Lower leg skin (tissue), 4 donors: ENCODE results near the gene RSPO4. TPM values are rescaled to one million over a fixed set of nuclear protein-coding genes. Genes with fewer than 3 reads are reported as not detected.
"Not testable (repeated sequence)": the region's sequence is repeated elsewhere in the genome, so short reads cannot be mapped to it uniquely, and the experiment has no call there.

Experiments used
- DNase-seq, 2 donors: peaks; one replicate each; pipeline ENCODE4 v3.0.0-alpha.2; 2019; ENCODE audit warnings: low spot score in 2 of 2
- H3K4me3 ChIP-seq: fragments of 200-600 bp; sonication (generic); 2 replicates; pipeline ENCODE4 v1.5.1; 2017; ENCODE audit warnings: mild to moderate bottlenecking, low read depth; ENCODE audit not compliant: poor library complexity, severe bottlenecking
- POLR2A ChIP-seq, 2 donors: fragments of 450-650 bp; IDR thresholded peaks; one replicate each; pipeline ENCODE4 v1.6.1; 2016 to 2017; ENCODE audit warnings: antibody characterized with exemption in 2 of 2, mild to moderate bottlenecking in 1 of 2, moderate library complexity in 1 of 2
- WGBS, 2 donors: methylation state at CpG; one replicate each; pipeline ENCODE4 v1.1.5; 2018; 5-methylcytosine and 5-hydroxymethylcytosine counted together
- intact Hi-C: fragments of 100-400 bp; cut with DNase I; formaldehyde crosslinking; loops from one replicate; pipeline ENCODE4 v1.15.0; 2023; ENCODE audit warnings: low total_unique reads
- total RNA-seq, 4 donors: library from RNA; depleted of rRNA; stranded (reverse); fragments of >200 nt; gene quantifications; one replicate each; pipeline ENCODE4 v1.1.0, GENCODE V29; 2016
- TF ChIP-seq, protein P1 (sequence below), 3 donors: fragments of 450-650 bp; IDR thresholded peaks; one replicate each; pipeline ENCODE4 v1.5.1; 2016; ENCODE audit warnings: antibody characterized with exemption in 3 of 3, mild to moderate bottlenecking in 3 of 3, moderate library complexity in 2 of 3

RSPO4 gene
- total RNA-seq, 4 donors from 2014 or later: 0.13 to 0.59 TPM; not detected in 2

DNA sequence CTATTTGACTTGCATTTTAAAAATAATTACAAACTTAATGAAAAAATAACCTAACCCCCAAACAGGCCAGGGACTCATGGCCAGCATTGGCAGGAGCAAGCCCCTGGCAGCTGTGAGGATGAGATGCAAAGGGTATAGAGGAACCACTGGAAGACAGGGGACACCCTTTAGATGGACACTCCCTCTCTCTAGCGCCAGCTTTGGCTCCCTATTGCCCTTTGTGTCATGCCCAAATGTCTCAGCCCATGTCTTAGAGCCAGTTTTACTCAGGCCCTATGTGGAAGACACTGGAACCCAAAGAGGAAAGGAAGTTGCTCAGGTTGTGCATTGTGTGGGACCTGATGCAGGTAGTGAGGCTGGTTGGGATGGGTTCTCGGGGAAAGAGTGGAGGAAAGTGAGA, 34.9 kb upstream of the RSPO4 start:
- TF ChIP-seq POLR2A (IDR thresholded peaks at IDR 0.05): no peak
- TF ChIP-seq, protein P1, sequence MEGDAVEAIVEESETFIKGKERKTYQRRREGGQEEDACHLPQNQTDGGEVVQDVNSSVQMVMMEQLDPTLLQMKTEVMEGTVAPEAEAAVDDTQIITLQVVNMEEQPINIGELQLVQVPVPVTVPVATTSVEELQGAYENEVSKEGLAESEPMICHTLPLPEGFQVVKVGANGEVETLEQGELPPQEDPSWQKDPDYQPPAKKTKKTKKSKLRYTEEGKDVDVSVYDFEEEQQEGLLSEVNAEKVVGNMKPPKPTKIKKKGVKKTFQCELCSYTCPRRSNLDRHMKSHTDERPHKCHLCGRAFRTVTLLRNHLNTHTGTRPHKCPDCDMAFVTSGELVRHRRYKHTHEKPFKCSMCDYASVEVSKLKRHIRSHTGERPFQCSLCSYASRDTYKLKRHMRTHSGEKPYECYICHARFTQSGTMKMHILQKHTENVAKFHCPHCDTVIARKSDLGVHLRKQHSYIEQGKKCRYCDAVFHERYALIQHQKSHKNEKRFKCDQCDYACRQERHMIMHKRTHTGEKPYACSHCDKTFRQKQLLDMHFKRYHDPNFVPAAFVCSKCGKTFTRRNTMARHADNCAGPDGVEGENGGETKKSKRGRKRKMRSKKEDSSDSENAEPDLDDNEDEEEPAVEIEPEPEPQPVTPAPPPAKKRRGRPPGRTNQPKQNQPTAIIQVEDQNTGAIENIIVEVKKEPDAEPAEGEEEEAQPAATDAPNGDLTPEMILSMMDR (IDR thresholded peaks at IDR 0.05): no peak
- DNase-seq: no peak
- no peak overlapping the region for H3K4me3 ChIP-seq
- 63 to 100% methylated on average over 2 of the region's 2 CpGs for WGBS, 2 donors
- intact Hi-C loops: no loop called here

DNA sequence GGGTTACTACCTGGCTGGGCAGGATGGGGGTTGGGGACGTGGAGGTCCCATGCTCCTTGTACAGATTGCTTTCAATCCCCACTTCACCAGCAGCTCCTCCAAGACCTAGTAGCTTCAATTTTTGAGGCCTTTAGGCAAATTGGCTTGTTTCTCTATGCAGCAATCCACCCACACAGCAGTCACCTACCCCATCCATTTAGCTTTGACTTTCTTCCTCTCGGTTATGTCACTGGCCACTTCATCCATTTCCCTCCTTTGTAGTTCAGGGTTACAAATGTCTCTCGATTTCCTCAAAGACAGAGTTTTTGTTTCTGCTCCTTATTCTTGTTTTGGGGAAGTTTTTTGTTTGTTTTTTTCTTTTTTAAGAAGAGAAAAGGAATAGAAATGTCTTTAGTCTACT, 33.4 kb upstream of the RSPO4 start:
- H3K4me3 ChIP-seq: no peak overlapping the region
- intact Hi-C loops: no loop called here
- TF ChIP-seq, protein P1 (IDR thresholded peaks at IDR 0.05): no peak
- no peak for TF ChIP-seq POLR2A (IDR thresholded peaks at IDR 0.05)
- DNase-seq: no peak
- 41 to 74% methylated on average over 3 of the region's 3 CpGs for WGBS, 2 donors

DNA sequence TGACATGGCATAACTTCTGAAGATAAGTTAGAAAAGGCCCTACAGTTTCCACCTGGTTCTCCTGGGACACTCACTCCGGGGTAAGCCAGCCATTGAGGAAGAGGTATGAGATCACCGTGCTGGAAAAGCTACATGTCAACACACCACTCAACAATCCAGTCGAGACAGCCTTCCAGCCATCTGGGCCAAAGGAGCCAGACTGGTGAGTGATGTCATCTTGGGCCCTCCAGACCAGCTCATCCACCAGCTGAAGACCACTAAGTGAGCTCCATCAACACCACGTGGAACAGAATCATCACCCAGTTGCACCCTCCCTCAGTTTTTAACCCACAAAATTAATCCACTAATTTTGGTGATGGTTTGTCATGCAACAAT, 32.3 kb upstream of the RSPO4 start:
- intact Hi-C loops: no loop called here
- no peak overlapping the region for H3K4me3 ChIP-seq
- no peak for DNase-seq
- 61 to 85% methylated on average over 4 of the region's 4 CpGs for WGBS, 2 donors
- no peak for TF ChIP-seq POLR2A (IDR thresholded peaks at IDR 0.05)
- TF ChIP-seq, protein P1 (IDR thresholded peaks at IDR 0.05): no peak

DNA sequence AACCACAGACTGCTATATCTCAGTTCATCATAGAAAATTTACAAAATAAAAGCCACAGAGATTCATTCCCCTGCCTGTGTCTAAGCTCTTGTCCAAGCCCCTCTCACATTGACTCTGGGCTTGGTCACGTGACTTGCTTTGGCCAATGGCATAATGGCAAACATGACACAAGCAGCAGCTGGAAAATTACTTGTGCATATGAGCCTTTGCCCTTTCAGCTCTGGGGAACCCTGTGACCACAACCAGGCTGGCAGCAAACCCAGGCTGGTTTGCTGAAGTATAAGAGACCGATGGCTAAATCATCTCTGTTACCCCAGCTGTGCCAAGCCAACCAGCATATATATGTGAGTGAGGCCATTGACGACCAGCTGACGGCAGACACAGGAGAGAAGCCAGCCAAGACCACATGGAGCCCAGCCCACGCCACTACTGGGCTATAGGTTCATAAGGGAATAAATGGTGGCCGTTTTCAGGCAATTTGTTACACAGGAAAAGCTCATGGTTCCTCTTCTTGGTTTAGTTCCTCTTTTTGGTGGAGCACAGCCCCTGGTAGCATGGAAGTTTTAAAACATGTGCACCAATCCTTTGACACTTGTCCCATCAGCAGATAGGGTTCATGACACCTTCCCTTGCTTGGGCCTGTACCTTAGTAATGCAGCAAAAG, 31.8 kb upstream of the RSPO4 start:
- 73 to 76% methylated on average over 6 of the region's 6 CpGs for WGBS, 2 donors
- TF ChIP-seq, protein P1 (IDR thresholded peaks at IDR 0.05): no peak
- TF ChIP-seq POLR2A (IDR thresholded peaks at IDR 0.05): no peak
- DNase-seq: no peak
- no peak overlapping the region for H3K4me3 ChIP-seq
- intact Hi-C loops: no loop called here

DNA sequence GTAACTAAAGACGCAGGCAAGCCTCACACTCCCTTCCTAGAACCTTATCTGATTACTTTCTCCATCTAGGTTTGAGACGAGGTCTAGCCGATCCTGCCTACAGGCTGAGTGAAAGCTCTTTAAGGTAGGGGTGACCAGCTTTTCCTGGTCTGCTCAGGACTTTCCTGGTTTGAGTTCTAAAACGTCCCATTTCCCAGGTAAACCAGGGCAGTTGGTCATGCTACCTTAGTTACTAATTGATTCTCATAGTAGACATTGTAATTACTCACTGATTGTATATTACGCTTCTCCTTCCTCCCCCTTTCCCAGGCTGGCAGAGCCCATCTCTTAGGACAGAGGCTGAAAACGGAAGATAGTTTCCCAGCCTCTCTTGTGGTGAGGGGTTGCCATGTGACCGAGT, 27.9 kb upstream of the RSPO4 start:
- TF ChIP-seq, protein P1 (IDR thresholded peaks at IDR 0.05): no peak
- TF ChIP-seq POLR2A (IDR thresholded peaks at IDR 0.05): no peak
- intact Hi-C loops: no loop called here
- H3K4me3 ChIP-seq: no peak overlapping the region
- 84 to 86% methylated on average over 7 of the region's 7 CpGs for WGBS, 2 donors
- DNase-seq: no peak

DNA sequence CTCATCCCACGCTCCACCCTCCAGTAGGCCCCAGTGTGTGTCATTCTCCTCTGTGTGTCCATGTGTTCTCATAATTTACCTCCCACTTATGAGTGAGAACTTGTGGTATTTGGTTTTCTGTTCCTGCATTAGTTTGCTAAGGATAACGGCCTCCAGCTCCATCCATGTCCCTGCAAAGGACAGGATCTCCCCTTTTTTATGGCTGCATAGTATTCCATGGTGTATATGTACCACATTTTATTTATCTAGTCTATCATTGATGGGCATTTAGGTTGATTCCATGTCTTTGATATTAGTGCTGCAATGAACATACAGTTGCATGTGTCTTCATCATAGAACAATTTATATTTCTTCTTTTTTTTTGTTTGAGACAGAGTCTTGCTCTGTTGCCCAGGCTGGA, 24.1 kb upstream of the RSPO4 start:
- 77 to 80% methylated on average over 2 of the region's 2 CpGs for WGBS, 2 donors
- H3K4me3 ChIP-seq, DNase-seq, intact Hi-C loops: not testable (repeated sequence)
